HepG2 (cell line): ENCODE measurements around the gene GALNT17. TPM values are rescaled to one million over a fixed set of nuclear protein-coding genes. Genes with fewer than 3 reads are reported as not detected.

ENCODE experiments used
- ATAC-seq: fragments of 200-7000 bp; cut with Tn5 transposase; 3 replicates; pipeline ENCODE4 v1.9.1; 2020; ENCODE audit warnings: mild to moderate bottlenecking, moderate library complexity
- BruUV-seq: library from RNA; stranded (reverse); fragments of 400-500 nt; replicated peaks from 2 replicates; lab custom pipeline; 2021; lab: Mats Ljungman, UMichigan
- CTCF ChIA-PET: fragments of 300-600 bp; formaldehyde crosslinking; extraction: SDS; loops from one replicate; lab custom pipeline; 2021; ENCODE audit warnings: low total read pairs, inconsistent platforms, low intra/inter-chr PET ratio; lab: Yijun Ruan, JAX
- POLR2A ChIA-PET: fragments of 350-600 bp; sonication (Branson Sonifier 250); formaldehyde crosslinking; loops from one replicate; lab custom pipeline; 2020; ENCODE audit warnings: antibody characterized with exemption, inconsistent platforms; lab: Yijun Ruan, JAX
- DNase-seq: peaks from one replicate; pipeline ENCODE4 v3.0.0-alpha.2; 2015; ENCODE audit warnings: low spot score
- FAIRE-seq: peaks from 3 replicates; lab custom pipeline; 2011; peaks lifted over from hg19 to GRCh38; lab: Jason Lieb, UNC
- H2AFZ ChIP-seq: one replicate; pipeline ENCODE4 v1.6.1; 2011; ENCODE audit warnings: low read length, inconsistent platforms
- H3K27ac ChIP-seq: fragments of 300-600 bp; 3 replicates; pipeline ENCODE4 v1.8.0; 2011; ENCODE audit warnings: mixed run types, mild to moderate bottlenecking, mixed read lengths, low read length, inconsistent platforms; ENCODE audit not compliant: insufficient read depth; ENCODE audit errors: extremely low read length
- H3K27me3 ChIP-seq, 2 experiments: fragments of 200-600 bp in 1 of 2; 2 replicates in 1 of 2; 3 replicates in 1 of 2; pipeline versions ENCODE4 v1.6.0 to v1.8.0; 2011; ENCODE audit warnings: low read length in 2 of 2, mild to moderate bottlenecking in 2 of 2, moderate library complexity in 2 of 2, inconsistent platforms in 1 of 2; ENCODE audit not compliant: insufficient read depth in 2 of 2, control insufficient read depth in 1 of 2
- H3K36me3 ChIP-seq, 2 experiments: fragments of 200-600 bp in 1 of 2; replicated peaks in 1 of 2; 2 replicates in 1 of 2; 3 replicates in 1 of 2; pipeline versions ENCODE4 v1.5.1 to v1.8.0; 2011; ENCODE audit warnings: low read length in 2 of 2, inconsistent platforms in 1 of 2; ENCODE audit not compliant: insufficient read depth in 2 of 2, control insufficient read depth in 1 of 2
- H3K4me1 ChIP-seq: 2 replicates; pipeline ENCODE4 v1.5.1; 2012; ENCODE audit warnings: low read length, inconsistent platforms; ENCODE audit not compliant: insufficient read depth
- H3K4me2 ChIP-seq: 2 replicates; pipeline ENCODE4 v1.6.0; 2011; ENCODE audit warnings: low read depth, low read length, inconsistent platforms
- H3K4me3 ChIP-seq, 3 experiments: fragments of 200-600 bp in 1 of 3; sonication (generic), shearing (Covaris generic) in 1 of 3; replicated peaks in 1 of 3; 2 replicates each; pipeline ENCODE4 v1.5.1; 2011 to 2016; ENCODE audit warnings: low read length in 3 of 3, inconsistent platforms in 2 of 3, low read depth in 2 of 3, mild to moderate bottlenecking in 2 of 3, control low read depth in 1 of 3, mixed read lengths in 1 of 3; ENCODE audit not compliant: insufficient read depth in 1 of 3
- H3K79me2 ChIP-seq: one replicate; pipeline ENCODE4 v1.6.1; 2011; ENCODE audit warnings: low read length, inconsistent platforms; ENCODE audit not compliant: insufficient read depth
- H3K9ac ChIP-seq: 2 replicates; pipeline ENCODE4 v1.6.0; 2011; ENCODE audit warnings: mild to moderate bottlenecking, low read depth, low read length, inconsistent platforms; ENCODE audit not compliant: insufficient read depth
- H3K9me3 ChIP-seq: 2 replicates; pipeline ENCODE4 v1.5.1; 2012; ENCODE audit warnings: mild to moderate bottlenecking, low read length
- H4K20me1 ChIP-seq: 2 replicates; pipeline ENCODE4 v1.6.0; 2011; ENCODE audit warnings: inconsistent platforms, mild to moderate bottlenecking, low read length, moderate library complexity; ENCODE audit not compliant: insufficient read depth
- AHR ChIP-seq: IDR thresholded peaks from 2 replicates; pipeline ENCODE4 v1.6.1; 2018; ENCODE audit warnings: missing genetic modification reagents, missing compliant biosample characterization
- CCDC6 ChIP-seq: sonication (generic); formaldehyde crosslinking; IDR thresholded peaks from 2 replicates; pipeline ENCODE4 v1.8.1; 2022; ENCODE audit warnings: mild to moderate bottlenecking, missing genetic modification reagents, moderate library complexity
- GTF2F1 ChIP-seq: fragments of 150-350 bp; IDR thresholded peaks from 2 replicates; pipeline ENCODE4 v1.6.1; 2014; ENCODE audit warnings: low read length
- HCFC1 ChIP-seq: fragments of 150-350 bp; IDR thresholded peaks from 2 replicates; pipeline ENCODE4 v1.6.1; 2014; ENCODE audit warnings: low read depth, low read length
- SAFB2 ChIP-seq: sonication (generic); formaldehyde crosslinking; IDR thresholded peaks from 2 replicates; pipeline ENCODE4 v1.5.1; 2020; ENCODE audit warnings: missing genetic modification reagents, low read depth, mild to moderate bottlenecking, borderline replicate concordance
- SMC3 ChIP-seq: IDR thresholded peaks from 2 replicates; pipeline ENCODE4 v1.6.1; 2011; ENCODE audit warnings: low read length, improper control_type of control experiment
- SYNCRIP ChIP-seq: fragments of 200-400 bp; formaldehyde crosslinking; IDR thresholded peaks from 2 replicates; pipeline ENCODE4 v1.6.1; 2018; ENCODE audit warnings: mild to moderate bottlenecking, low read depth, low read length; ENCODE audit not compliant: insufficient read depth
- ZNF10 ChIP-seq: sonication (generic); formaldehyde crosslinking; IDR thresholded peaks from 2 replicates; pipeline ENCODE4 v1.4.0; 2020; ENCODE audit warnings: mild to moderate bottlenecking, low read depth, missing genetic modification reagents, borderline replicate concordance
- ZNF343 ChIP-seq: sonication (generic); formaldehyde crosslinking; IDR thresholded peaks from 2 replicates; pipeline ENCODE4 v1.4.0; 2020; ENCODE audit warnings: mild to moderate bottlenecking, missing genetic modification reagents
- ZNF510 ChIP-seq: sonication (generic); formaldehyde crosslinking; IDR thresholded peaks from 2 replicates; pipeline ENCODE4 v1.4.0; 2020; ENCODE audit warnings: low read depth, mild to moderate bottlenecking, missing genetic modification reagents
- ZNF670 ChIP-seq: sonication (generic); formaldehyde crosslinking; IDR thresholded peaks from 2 replicates; pipeline ENCODE4 v1.8.0; 2022; ENCODE audit warnings: mild to moderate bottlenecking, missing genetic modification reagents, borderline replicate concordance
- ZNF737 ChIP-seq: sonication (generic); formaldehyde crosslinking; IDR thresholded peaks from 2 replicates; pipeline ENCODE4 v1.5.0; 2020; ENCODE audit warnings: missing genetic modification reagents, mild to moderate bottlenecking, borderline replicate concordance
- WGBS: methylation state at CpG from one replicate; pipeline ENCODE4 v1.1.6; 2017; ENCODE audit warnings: low lambda C conversion rate; 5-methylcytosine and 5-hydroxymethylcytosine counted together
- in situ Hi-C: cut with HindIII; loops from 2 replicates; pipeline ENCODE4 v1.10.0; 2017; ENCODE audit warnings: low pct_unique_long_range_greater_than_20kb; ENCODE audit not compliant: extremely low pct_ligation_motif_present
- intact Hi-C: fragments of 100-400 bp; cut with micrococcal nuclease; formaldehyde crosslinking; loops from one replicate; pipeline ENCODE4 v1.10.0; 2022; ENCODE audit not compliant: unreplicated experiment
- polyA plus RNA-seq, 8 experiments: library from polyadenylated mRNA; depleted of rRNA in 3 of 8; stranded (reverse) in 7 of 8; unstranded in 1 of 8; fragments of >200 nt; fragmentation: Illumina TruSeq in 4 of 8; extraction: Trizol in 4 of 8; gene quantifications; 2 replicates each; pipeline versions ENCODE4 v1.2.1 to v1.2.3, GENCODE V29; 2011 to 2016; ENCODE audit warnings: low read depth in 4 of 8, missing spikeins in 1 of 8, mixed read lengths in 1 of 8; ENCODE audit not compliant: insufficient read depth in 1 of 8
- total RNA-seq, 5 experiments: library from RNA; depleted of rRNA; stranded (reverse); fragments of >200 nt; fragmentation: Illumina TruSeq; extraction: Trizol; gene quantifications; 2 replicates each; pipeline ENCODE4 v1.2.3, GENCODE V29; 2016; ENCODE audit warnings: low read depth in 1 of 5
- TF ChIP-seq, protein P1 (sequence below): sonication (generic); formaldehyde crosslinking; IDR thresholded peaks from 2 replicates; pipeline ENCODE4 v1.4.0; 2020; ENCODE audit warnings: missing genetic modification reagents
- TF ChIP-seq, protein P2 (sequence below): sonication (generic); formaldehyde crosslinking; IDR thresholded peaks from 2 replicates; pipeline ENCODE4 v1.9.0; 2022; ENCODE audit warnings: missing genetic modification reagents, mild to moderate bottlenecking, borderline replicate concordance
- TF ChIP-seq, protein P3 (sequence below): IDR thresholded peaks from 2 replicates; pipeline ENCODE4 v1.6.1; 2016; ENCODE audit warnings: mild to moderate bottlenecking
- TF ChIP-seq, protein P4 (sequence below): sonication (generic); formaldehyde crosslinking; IDR thresholded peaks from 2 replicates; pipeline ENCODE4 v1.5.0; 2020; ENCODE audit warnings: missing genetic modification reagents

GALNT17 gene
- total and polyA plus RNA-seq, 2 of the 13 experiments (the other 11 are each of a cell fraction or from before 2014, with no cell fraction given), result not detected

DNA sequence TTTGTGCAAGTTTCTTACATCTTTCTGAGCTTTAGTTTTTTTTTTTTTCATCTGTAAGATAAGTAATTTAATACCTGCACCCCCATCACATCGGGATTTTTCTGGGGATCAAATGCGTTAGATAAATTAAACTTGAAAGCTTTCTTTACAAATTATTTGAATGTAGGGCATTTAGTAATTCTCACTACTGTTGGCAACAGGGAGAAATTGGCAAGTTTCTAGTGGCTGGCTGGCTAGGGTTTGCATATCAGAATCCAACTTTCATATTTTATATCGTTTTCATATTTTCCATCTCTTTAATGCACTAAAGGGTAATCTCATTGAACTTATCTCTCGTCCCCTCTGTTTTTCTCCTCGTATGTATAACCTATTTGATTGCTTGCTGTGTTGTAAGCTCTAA lies 412.9 kb downstream of the GALNT17 start:
- H3K4me3 ChIP-seq, result no peak overlapping the region
- no peaks in the 10 kb centered on the region for H3K4me1 ChIP-seq
- H3K9me3 ChIP-seq, result no peaks in the 10 kb centered on the region
- no peaks in the 10 kb centered on the region for H4K20me1 ChIP-seq
- no peak for FAIRE-seq
- POLR2A ChIA-PET, result no interaction called here
- H3K27me3 ChIP-seq, result peaks cover 0 to 5% of the 10 kb centered on the region in 2 experiments; a peak in 2 of 5 replicates
- CTCF ChIA-PET, result no interaction called here
- 1% methylated on average over 5 of the region's 5 CpGs for WGBS
- intact Hi-C loops (no loop called here), in situ Hi-C loops (no loop called here)
- BruUV-seq, result no TSS peak
- no peak overlapping the region for H3K4me2 ChIP-seq
- ATAC-seq, result no peak
- H3K36me3 ChIP-seq, result no peaks in the 10 kb centered on the region
- no peak overlapping the region for H3K9ac ChIP-seq
- H2AFZ ChIP-seq, result no peak overlapping the region
- no peaks in the 10 kb centered on the region for H3K79me2 ChIP-seq
- DNase-seq, result no peak
- no peak overlapping the region for H3K27ac ChIP-seq
- no peak for TF ChIP-seq GTF2F1
- TF ChIP-seq, protein P1, sequence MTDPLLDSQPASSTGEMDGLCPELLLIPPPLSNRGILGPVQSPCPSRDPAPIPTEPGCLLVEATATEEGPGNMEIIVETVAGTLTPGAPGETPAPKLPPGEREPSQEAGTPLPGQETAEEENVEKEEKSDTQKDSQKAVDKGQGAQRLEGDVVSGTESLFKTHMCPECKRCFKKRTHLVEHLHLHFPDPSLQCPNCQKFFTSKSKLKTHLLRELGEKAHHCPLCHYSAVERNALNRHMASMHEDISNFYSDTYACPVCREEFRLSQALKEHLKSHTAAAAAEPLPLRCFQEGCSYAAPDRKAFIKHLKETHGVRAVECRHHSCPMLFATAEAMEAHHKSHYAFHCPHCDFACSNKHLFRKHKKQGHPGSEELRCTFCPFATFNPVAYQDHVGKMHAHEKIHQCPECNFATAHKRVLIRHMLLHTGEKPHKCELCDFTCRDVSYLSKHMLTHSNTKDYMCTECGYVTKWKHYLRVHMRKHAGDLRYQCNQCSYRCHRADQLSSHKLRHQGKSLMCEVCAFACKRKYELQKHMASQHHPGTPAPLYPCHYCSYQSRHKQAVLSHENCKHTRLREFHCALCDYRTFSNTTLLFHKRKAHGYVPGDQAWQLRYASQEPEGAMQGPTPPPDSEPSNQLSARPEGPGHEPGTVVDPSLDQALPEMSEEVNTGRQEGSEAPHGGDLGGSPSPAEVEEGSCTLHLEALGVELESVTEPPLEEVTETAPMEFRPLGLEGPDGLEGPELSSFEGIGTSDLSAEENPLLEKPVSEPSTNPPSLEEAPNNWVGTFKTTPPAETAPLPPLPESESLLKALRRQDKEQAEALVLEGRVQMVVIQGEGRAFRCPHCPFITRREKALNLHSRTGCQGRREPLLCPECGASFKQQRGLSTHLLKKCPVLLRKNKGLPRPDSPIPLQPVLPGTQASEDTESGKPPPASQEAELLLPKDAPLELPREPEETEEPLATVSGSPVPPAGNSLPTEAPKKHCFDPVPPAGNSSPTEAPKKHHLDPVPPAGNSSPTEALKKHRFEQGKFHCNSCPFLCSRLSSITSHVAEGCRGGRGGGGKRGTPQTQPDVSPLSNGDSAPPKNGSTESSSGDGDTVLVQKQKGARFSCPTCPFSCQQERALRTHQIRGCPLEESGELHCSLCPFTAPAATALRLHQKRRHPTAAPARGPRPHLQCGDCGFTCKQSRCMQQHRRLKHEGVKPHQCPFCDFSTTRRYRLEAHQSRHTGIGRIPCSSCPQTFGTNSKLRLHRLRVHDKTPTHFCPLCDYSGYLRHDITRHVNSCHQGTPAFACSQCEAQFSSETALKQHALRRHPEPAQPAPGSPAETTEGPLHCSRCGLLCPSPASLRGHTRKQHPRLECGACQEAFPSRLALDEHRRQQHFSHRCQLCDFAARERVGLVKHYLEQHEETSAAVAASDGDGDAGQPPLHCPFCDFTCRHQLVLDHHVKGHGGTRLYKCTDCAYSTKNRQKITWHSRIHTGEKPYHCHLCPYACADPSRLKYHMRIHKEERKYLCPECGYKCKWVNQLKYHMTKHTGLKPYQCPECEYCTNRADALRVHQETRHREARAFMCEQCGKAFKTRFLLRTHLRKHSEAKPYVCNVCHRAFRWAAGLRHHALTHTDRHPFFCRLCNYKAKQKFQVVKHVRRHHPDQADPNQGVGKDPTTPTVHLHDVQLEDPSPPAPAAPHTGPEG (CRISPR knock-in tag), result no peak
- TF ChIP-seq, protein P2, sequence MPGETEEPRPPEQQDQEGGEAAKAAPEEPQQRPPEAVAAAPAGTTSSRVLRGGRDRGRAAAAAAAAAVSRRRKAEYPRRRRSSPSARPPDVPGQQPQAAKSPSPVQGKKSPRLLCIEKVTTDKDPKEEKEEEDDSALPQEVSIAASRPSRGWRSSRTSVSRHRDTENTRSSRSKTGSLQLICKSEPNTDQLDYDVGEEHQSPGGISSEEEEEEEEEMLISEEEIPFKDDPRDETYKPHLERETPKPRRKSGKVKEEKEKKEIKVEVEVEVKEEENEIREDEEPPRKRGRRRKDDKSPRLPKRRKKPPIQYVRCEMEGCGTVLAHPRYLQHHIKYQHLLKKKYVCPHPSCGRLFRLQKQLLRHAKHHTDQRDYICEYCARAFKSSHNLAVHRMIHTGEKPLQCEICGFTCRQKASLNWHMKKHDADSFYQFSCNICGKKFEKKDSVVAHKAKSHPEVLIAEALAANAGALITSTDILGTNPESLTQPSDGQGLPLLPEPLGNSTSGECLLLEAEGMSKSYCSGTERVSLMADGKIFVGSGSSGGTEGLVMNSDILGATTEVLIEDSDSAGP (CRISPR knock-in tag), result no peak
- no peak for TF ChIP-seq ZNF343 (CRISPR knock-in tag)
- no peak for TF ChIP-seq ZNF670
- TF ChIP-seq HCFC1, result no peak
- no peak for TF ChIP-seq ZNF10 (CRISPR knock-in tag)
- TF ChIP-seq, protein P3, sequence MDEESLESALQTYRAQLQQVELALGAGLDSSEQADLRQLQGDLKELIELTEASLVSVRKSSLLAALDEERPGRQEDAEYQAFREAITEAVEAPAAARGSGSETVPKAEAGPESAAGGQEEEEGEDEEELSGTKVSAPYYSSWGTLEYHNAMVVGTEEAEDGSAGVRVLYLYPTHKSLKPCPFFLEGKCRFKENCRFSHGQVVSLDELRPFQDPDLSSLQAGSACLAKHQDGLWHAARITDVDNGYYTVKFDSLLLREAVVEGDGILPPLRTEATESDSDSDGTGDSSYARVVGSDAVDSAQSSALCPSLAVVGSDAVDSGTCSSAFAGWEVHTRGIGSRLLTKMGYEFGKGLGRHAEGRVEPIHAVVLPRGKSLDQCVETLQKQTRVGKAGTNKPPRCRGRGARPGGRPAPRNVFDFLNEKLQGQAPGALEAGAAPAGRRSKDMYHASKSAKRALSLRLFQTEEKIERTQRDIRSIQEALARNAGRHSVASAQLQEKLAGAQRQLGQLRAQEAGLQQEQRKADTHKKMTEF (CRISPR knock-in tag), result no peak
- no peak for TF ChIP-seq CCDC6 (CRISPR knock-in tag)
- no peak for TF ChIP-seq ZNF737 (CRISPR knock-in tag)
- TF ChIP-seq, protein P4, sequence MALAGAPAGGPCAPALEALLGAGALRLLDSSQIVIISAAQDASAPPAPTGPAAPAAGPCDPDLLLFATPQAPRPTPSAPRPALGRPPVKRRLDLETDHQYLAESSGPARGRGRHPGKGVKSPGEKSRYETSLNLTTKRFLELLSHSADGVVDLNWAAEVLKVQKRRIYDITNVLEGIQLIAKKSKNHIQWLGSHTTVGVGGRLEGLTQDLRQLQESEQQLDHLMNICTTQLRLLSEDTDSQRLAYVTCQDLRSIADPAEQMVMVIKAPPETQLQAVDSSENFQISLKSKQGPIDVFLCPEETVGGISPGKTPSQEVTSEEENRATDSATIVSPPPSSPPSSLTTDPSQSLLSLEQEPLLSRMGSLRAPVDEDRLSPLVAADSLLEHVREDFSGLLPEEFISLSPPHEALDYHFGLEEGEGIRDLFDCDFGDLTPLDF (CRISPR knock-in tag), result no peak
- no peak for TF ChIP-seq SMC3
- TF ChIP-seq SAFB2, result no peak
- TF ChIP-seq AHR (CRISPR knock-in tag), result no peak
- no peak for TF ChIP-seq SYNCRIP
- TF ChIP-seq ZNF510, result no peak
